DOHH2 (cell line): ENCODE results near the gene INHA.

Source experiments
- H3F3A ChIP-seq: fragments of 200-600 bp; sonication (generic), shearing (Covaris generic); 2 replicates; pipeline ENCODE4 v1.6.0; 2016; ENCODE audit warnings: antibody characterized with exemption, mild to moderate bottlenecking; ENCODE audit not compliant: control insufficient read depth, insufficient read depth
- H3K27ac ChIP-seq: fragments of 200-600 bp; sonication (generic); 2 replicates; pipeline ENCODE4 v1.5.1; 2014; ENCODE audit warnings: low read depth, mild to moderate bottlenecking, low read length, moderate library complexity
- H3K27me3 ChIP-seq: fragments of 200-600 bp; sonication (generic); 2 replicates; pipeline ENCODE4 v1.6.1; 2014; ENCODE audit warnings: mild to moderate bottlenecking, low read length, mixed read lengths; ENCODE audit not compliant: control insufficient read depth
- H3K36me3 ChIP-seq: fragments of 200-600 bp; sonication (generic); 2 replicates; pipeline ENCODE4 v1.6.1; 2014; ENCODE audit warnings: mild to moderate bottlenecking, low read length, moderate library complexity, mixed read lengths; ENCODE audit not compliant: control insufficient read depth
- H3K4me1 ChIP-seq: fragments of 200-600 bp; sonication (generic); 2 replicates; pipeline ENCODE4 v1.6.1; 2014; ENCODE audit warnings: mild to moderate bottlenecking, low read length, mixed read lengths; ENCODE audit not compliant: control insufficient read depth
- H3K4me2 ChIP-seq: fragments of 200-600 bp; sonication (generic); 2 replicates; pipeline ENCODE4 v1.6.0; 2014; ENCODE audit warnings: mild to moderate bottlenecking, low read length, moderate library complexity
- H3K4me3 ChIP-seq: fragments of 200-600 bp; sonication (generic); 2 replicates; pipeline ENCODE4 v1.5.1; 2014; ENCODE audit warnings: mild to moderate bottlenecking, low read length, mixed read lengths
- H3K79me2 ChIP-seq: fragments of 200-600 bp; sonication (generic); 2 replicates; pipeline ENCODE4 v1.6.1; 2014; ENCODE audit warnings: mild to moderate bottlenecking, low read length, mixed read lengths; ENCODE audit not compliant: control insufficient read depth
- H3K9me2 ChIP-seq: fragments of 200-600 bp; sonication (generic); replicated peaks from 2 replicates; pipeline ENCODE4 v1.6.1; 2014; ENCODE audit warnings: mild to moderate bottlenecking, low read length, mixed read lengths; ENCODE audit not compliant: control insufficient read depth
- H3K9me3 ChIP-seq: fragments of 200-600 bp; sonication (generic); 2 replicates; pipeline ENCODE4 v1.6.1; 2014; ENCODE audit warnings: antibody characterized with exemption, low read length, mixed read lengths; ENCODE audit not compliant: control insufficient read depth, insufficient read depth
- H4K20me1 ChIP-seq: fragments of 200-600 bp; sonication (generic); 2 replicates; pipeline ENCODE4 v1.6.0; 2014; ENCODE audit warnings: low read depth, mild to moderate bottlenecking, antibody characterized with exemption, low read length, moderate library complexity; ENCODE audit not compliant: control insufficient read depth, insufficient read depth
- CTCF ChIP-seq: fragments of 200-600 bp; sonication (generic); IDR thresholded peaks from one replicate; pipeline ENCODE4 v1.5.1; 2014; ENCODE audit warnings: antibody characterized with exemption, mild to moderate bottlenecking, low read depth, low read length; ENCODE audit not compliant: poor library complexity, severe bottlenecking
- EZH2phosphoT487 ChIP-seq: fragments of 200-600 bp; sonication (generic); IDR thresholded peaks from 2 replicates; pipeline ENCODE4 v1.6.1; 2017; ENCODE audit warnings: borderline replicate concordance, mild to moderate bottlenecking, antibody characterized with exemption, low read length, moderate library complexity, mixed read lengths

INHA gene

GRCh38 chr2:219572237-219573001 lies at the start of gene INHA:
TSS of gene INHA (plus strand) at chr2:219572310. CDS start at chr2:219572375, 65 bp downstream.
- Histone ChIP-seq H3K4me2 (no peak within 1 kb of the TSS), H3K4me1 (no peaks in the 10 kb centered on the region), H3K27ac (no peak within 1 kb of the TSS), H3K27me3 (peaks cover 3% of the 10 kb centered on the region; the same call in 1 of the 2 replicates), H3K36me3 (no peaks in the 10 kb centered on the region), H3K9me3 (no peaks in the 10 kb centered on the region), H4K20me1 (no peaks in the 10 kb centered on the region), H3K79me2 (no peaks in the 10 kb centered on the region), H3K9me2 (no peaks in the 10 kb centered on the region), H3F3A (no peaks in the 10 kb centered on the region), H3K4me3 (no peak within 1 kb of the TSS)
- TF ChIP-seq EZH2phosphoT487: no peak
- no peak for TF ChIP-seq CTCF

- H3K4me1 ChIP-seq: no peaks in the 10 kb centered on the region
- H4K20me1 ChIP-seq: no peaks in the 10 kb centered on the region
- no peaks in the 10 kb centered on the region for H3K9me2 ChIP-seq
- no peaks in the 10 kb centered on the region for H3F3A ChIP-seq
- TF ChIP-seq EZH2phosphoT487: no peak
- TF ChIP-seq CTCF: peak; percentile 12
- H3K79me2 ChIP-seq: no peaks in the 10 kb centered on the region
- peaks cover 75% of the 10 kb centered on the region for H3K27me3 ChIP-seq
- H3K4me2 ChIP-seq: no peak overlapping the region
- no peaks in the 10 kb centered on the region for H3K36me3 ChIP-seq
- H3K9me3 ChIP-seq: no peaks in the 10 kb centered on the region
- no peak overlapping the region for H3K4me3 ChIP-seq
- no peak overlapping the region for H3K27ac ChIP-seq
These were observed 49.0 kb upstream of the INHA start for GRCh38 chr2:219523031-219523671.

- no peaks in the 10 kb centered on the region for H3K4me1 ChIP-seq
These were observed 47.3 kb upstream of the INHA start for GRCh38 chr2:219524817-219525216.

More at GRCh38 chr2:219524817-219525216, 47.3 kb upstream of the INHA start:
- H3K9me3 ChIP-seq: no peaks in the 10 kb centered on the region
- no peak overlapping the region for H3K4me2 ChIP-seq
- H3K27ac ChIP-seq: no peak overlapping the region
- peaks cover 88% of the 10 kb centered on the region for H3K27me3 ChIP-seq
- TF ChIP-seq EZH2phosphoT487: no peak
- no peak for TF ChIP-seq CTCF
- H3K79me2 ChIP-seq: no peaks in the 10 kb centered on the region
- H3K36me3 ChIP-seq: no peaks in the 10 kb centered on the region
- H3K9me2 ChIP-seq: no peaks in the 10 kb centered on the region
- H3K4me3 ChIP-seq: no peak overlapping the region
- 0 out of 2 replicates have a peak, but pooled peaks cover 3% of the 10 kb centered on the region for H4K20me1 ChIP-seq
- H3F3A ChIP-seq: no peaks in the 10 kb centered on the region
